Umbilical cord (tissue), 2 donors: ENCODE measurements around the gene SRSF4. TPM values are rescaled to one million over a fixed set of nuclear protein-coding genes. Genes with fewer than 3 reads are reported as not detected.
"Not testable (repeated sequence)": the region's sequence is repeated elsewhere in the genome, so short reads cannot be mapped to it uniquely, and the experiment has no call there.

ENCODE experiments used
- DNase-seq: peaks from one replicate; pipeline ENCODE4 v3.0.0-alpha.2; 2015; ENCODE audit warnings: low spot score
- total RNA-seq: library from RNA; depleted of rRNA; stranded (reverse); fragments of >200 nt; gene quantifications from one replicate; pipeline ENCODE4 v1.2.3, GENCODE V29; 2014; ENCODE audit warnings: low replicate concordance; ENCODE audit not compliant: insufficient read depth

The SRSF4 gene
- total RNA-seq, 1 donor from 2014 or later: 56.8 TPM

GRCh38 chr1:29162476-29163138, 19.1 kb downstream of the SRSF4 start:
- no peak for DNase-seq

DNA sequence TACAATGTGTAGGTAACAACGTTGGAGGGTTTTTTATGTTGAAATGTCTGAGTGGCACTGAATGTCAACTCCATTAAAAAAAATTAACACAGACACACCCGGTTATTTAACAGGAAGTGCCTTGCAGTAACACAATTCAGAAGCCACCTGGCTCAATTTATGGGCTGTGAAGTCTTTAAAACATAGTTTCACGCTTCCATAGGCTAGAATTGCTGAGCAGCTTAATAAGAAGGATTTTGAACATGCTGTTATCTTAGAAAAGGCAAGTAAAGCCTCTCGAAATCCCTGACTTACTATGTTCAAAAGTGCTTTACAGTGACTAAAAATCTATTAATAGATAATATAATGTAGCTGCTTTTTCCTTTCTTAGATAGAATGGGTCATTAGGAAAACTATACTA, 19.7 kb downstream of the SRSF4 start:
- DNase-seq: peak; percentile 70

GRCh38 chr1:29159773-29160172, 21.9 kb downstream of the SRSF4 start:
- DNase-seq: no peak

- no peak for DNase-seq
These were observed 24.5 kb downstream of the SRSF4 start for GRCh38 chr1:29157269-29157601.

DNA sequence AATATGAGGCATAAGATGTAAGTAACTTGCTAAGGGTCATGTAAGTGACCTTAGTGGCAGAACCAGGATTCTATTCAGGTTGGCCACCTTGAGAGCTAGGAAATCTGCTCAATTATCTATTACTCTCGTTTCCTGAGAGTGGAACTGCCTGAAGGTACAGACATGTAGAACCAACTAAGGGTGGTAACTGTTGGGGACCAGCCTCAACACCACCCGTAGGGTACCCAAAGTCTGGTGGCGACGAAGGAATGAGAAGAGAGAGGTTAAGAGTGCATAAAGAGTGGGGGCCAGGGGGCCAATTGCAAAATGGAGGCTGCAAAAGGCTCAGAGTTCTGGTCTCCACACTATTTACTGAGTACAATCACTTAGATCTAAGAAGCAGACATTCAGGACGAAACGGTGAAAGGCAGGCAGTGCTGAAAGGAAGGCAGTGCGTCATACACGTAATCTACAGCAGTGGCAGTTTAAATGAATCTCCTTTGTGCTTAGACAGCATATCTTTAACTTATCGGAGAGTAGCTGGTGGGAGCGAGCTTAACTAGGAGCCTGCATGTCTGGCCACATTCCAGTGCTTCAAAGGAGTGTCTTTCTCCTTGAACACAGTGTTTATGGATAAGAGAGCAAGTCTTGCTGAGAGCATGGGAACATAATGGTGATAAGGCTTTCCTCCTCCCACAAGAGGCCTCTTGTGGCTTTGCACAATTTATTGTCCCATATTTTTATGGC, 25.0 kb downstream of the SRSF4 start:
- peak; percentile 97 for DNase-seq

- DNase-seq: no peak
These were observed 29.5 kb downstream of the SRSF4 start for GRCh38 chr1:29152046-29152805.

DNA sequence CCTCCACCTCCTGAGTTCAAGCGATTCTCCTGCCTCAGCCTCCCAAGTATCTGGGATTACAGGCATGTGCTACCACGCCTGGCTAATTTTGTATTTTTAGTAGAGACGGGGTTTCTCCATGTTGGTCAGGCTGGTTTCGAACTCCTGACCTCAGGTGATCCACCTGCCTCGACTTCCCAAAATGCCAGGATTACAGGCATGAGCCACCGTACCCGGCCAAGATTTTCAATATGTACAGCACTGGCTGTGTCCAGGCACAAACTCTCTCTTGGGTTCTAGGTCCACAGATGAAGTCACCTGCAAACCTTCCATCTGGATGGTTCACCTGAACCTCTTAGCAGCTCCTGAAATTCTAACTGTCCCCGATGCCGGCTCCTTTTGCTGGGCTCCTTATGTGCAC, 31.4 kb downstream of the SRSF4 start:
- not testable (repeated sequence) for DNase-seq

DNA sequence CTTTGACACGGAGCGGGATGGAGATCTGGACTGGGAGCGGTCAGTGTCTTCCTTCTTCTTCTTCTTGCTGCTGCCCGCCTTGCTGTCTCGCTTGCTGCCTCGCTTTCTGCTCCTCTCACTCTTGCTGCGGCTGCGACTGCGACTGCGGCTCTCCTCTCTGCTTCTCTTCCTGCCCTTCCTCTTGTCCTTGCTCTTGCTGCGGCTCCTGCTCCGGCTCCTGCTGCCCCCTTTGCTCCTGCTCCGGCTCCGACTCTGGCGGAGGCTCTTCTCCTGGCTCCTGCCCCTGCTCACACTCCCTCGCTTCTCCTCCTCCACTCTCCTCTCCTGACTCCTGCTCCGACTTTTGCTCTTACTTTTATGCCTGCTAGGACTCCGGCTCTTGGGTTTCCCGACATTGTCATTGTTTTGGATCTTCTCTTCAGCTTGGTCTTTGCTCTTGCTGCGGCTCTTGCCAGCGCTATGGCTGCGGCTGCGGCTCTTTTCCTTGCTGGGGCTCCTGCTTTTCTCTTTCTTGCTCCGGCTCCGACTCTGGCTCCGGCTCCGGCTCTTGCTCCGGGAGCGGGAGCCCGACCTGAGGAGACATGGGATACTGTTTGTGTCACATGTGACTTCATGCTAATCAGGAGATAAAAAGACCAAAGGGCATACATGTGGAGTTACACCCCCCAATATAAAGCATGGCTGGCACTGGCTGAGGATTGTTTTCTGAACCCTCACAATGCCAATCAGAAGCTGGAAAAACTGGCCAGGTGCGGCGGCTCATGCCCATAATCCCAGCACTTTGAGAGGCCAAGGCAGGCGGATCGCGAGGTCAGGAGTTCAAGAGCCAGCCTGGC, 32.8 kb downstream of the SRSF4 start:
- no peak for DNase-seq

- DNase-seq: peak; percentile 20
These were observed 35.8 kb downstream of the SRSF4 start for GRCh38 chr1:29145739-29146437.

DNA sequence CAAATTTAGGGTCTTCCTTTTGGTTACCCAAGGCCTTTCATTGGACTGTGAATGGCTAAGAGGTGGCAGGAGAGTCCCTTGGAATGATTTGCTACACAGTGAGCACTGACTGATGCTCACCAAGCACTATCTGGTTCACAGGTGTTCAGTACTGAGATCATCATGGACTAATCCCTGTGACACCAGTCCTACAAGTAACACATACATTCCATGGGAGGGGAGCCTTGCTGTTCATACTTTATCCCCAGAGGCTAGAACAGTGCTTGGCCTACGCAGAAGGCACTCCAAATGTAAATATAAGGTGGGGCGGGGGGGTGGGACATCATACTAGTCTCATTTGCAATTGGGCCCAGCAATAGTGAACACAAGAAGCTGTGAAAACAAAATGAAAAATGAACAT, 37.5 kb downstream of the SRSF4 start:
- no peak for DNase-seq

DNA sequence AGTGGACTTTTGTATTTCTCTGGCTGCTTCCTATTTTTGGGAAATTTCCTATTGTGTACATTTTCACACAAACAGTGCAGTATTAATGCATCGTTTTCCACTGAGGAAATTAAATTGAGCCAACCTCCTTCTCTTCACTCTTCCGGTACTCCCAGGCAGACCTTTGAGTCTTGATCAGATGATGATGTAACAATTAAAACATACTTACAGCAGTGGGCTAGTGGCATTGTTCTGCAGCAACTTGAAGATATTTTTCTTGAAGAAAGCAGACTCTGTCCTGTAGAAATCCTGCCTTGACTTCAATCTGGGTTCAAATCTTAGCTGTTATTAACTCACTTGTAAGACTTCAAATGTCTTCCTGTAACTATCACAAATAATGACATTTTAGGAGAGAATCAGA, 39.0 kb downstream of the SRSF4 start:
- no peak for DNase-seq

DNA sequence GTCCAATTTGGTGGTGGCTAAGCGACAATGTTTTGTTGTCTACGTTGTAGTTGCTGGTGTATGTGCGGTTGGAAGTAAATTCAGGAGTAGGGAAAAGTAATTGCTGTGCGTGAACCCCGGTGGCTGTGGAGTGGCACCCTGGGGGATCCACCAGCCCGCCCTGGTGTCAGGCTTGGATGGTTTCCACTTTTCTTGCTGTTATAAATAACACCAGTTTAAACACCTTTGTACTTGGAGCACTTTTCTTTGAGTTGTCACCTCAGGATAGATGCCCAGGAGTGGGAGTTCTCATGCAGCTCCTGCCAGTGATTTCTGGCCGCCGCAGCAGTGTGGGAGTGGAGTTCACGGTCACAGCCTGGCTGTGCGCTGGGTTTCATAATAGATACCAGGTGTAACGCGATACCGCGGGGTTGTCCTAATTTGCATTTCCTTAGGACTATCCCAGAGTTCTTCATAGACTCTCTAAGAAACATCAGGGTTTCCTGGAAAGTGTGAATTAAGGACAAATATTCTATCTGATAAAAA, 45.2 kb downstream of the SRSF4 start:
- no peak for DNase-seq

DNA sequence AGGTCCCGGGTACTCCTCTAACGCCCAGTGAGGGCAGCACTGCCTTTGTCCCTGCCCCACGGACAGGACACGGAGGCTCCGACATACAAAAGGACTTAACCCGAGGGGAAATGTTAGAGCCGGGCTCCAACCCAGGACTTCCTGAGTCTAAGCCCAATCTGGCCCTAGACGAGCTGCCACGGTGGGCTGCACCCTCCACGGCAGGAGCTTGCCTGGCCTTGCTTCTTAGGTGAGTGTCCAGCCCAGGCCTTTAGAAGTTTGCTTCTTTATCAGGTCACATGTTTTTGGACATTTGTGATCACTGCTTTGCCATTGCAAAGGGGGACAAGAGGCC, 47.0 kb downstream of the SRSF4 start:
- no peak for DNase-seq

- DNase-seq: no peak
These were observed 47.6 kb downstream of the SRSF4 start for GRCh38 chr1:29133861-29134694.

GRCh38 chr1:29131056-29131455, 50.6 kb downstream of the SRSF4 start:
- DNase-seq: not testable (repeated sequence)

GRCh38 chr1:29129916-29130315, 51.8 kb downstream of the SRSF4 start:
- DNase-seq: no peak

GRCh38 chr1:29128739-29129138, 53.0 kb downstream of the SRSF4 start:
- DNase-seq: no peak

DNA sequence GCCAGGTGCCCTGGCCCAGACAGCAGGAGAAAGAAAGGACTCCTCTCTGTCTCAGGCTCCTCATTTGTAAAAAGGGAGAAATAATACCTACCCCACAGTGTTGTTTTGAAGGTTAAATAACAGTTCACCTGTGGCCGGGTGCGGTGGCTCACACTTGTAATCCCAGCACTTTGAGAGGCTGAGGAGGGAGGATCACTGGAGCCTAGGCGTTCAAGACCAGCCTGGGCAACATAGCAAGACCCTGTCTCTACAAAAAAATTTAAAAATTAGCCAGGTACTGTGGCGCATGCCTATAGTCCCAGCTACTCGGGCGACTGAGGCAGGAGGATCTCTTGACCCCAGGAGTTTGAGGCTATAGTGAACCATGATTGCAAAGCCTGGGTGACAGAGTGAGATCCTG, 55.5 kb downstream of the SRSF4 start:
- DNase-seq: no peak

DNA sequence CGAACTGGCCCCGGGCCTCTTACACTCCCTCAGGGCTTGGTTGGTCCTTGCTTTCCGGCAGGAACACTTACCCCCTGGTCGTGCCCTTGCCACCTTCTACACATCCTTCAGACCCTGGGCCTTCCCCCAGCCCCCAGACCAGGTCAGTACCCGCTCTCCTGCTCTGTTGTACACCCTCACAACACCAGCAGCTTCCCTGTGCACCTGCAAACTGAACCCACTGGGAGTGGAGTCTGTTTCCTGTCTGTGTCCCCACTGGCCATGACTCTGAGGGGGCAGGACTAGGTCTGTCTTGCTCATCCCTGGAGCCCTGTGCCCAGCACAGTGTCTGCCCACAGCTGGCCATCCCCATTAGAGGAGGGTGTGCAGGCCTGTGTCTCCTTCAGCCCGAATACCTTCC, 55.9 kb downstream of the SRSF4 start:
- no peak for DNase-seq

GRCh38 chr1:29125237-29125641, 56.5 kb downstream of the SRSF4 start:
- no peak for DNase-seq
